HG03045 (cell line): ENCODE data around the gene ATXN1L.
"Not testable (repeated sequence)": the region's sequence is repeated elsewhere in the genome, so short reads cannot be mapped to it uniquely, and the experiment has no call there.

ENCODE experiments used
- ATAC-seq: cut with Tn5 transposase; IDR thresholded peaks from one replicate; pipeline ENCODE4 v1.9.1; 2021; ENCODE audit warnings: mild to moderate bottlenecking, moderate library complexity; ENCODE audit not compliant: unreplicated experiment

ATXN1L gene

GRCh38 chr16:71885261-71885650 is 39.5 kb downstream of the ATXN1L start:
- no peak for ATAC-seq

GRCh38 chr16:71889147-71889546 is 43.4 kb downstream of the ATXN1L start:
- ATAC-seq, result no peak

- no peak for ATAC-seq
Measured at GRCh38 chr16:71893888-71894228, 48.1 kb downstream of the ATXN1L start.

- peak; percentile 11 for ATAC-seq
Measured at GRCh38 chr16:71894229-71894920, 48.6 kb downstream of the ATXN1L start.

- peak; percentile 88 for ATAC-seq
Measured at GRCh38 chr16:71894921-71895678, 49.3 kb downstream of the ATXN1L start, which contains the start of gene IST1. IST1 (plus strand) TSS chr16:71895531; CDS start chr16:71915641, 20,110 bp downstream.

GRCh38 chr16:71895679-71896365 is 50.0 kb downstream of the ATXN1L start:
- peak; percentile 22 for ATAC-seq

GRCh38 chr16:71896764-71897368 is 51.1 kb downstream of the ATXN1L start:
- no peak for ATAC-seq

- ATAC-seq, result no peak
Measured at GRCh38 chr16:71899171-71899570, 53.4 kb downstream of the ATXN1L start.

- ATAC-seq, result no peak
Measured at GRCh38 chr16:71902656-71903365, 57.0 kb downstream of the ATXN1L start.

GRCh38 chr16:71903608-71904007 is 57.8 kb downstream of the ATXN1L start:
- no peak for ATAC-seq

- ATAC-seq, result no peak
Measured at GRCh38 chr16:71904239-71904638, 58.5 kb downstream of the ATXN1L start.

GRCh38 chr16:71905765-71906164 is 60.0 kb downstream of the ATXN1L start:
- not testable (repeated sequence) for ATAC-seq
